Ishikawa (cell line): ENCODE measurements around the gene WDR5.

Experiments
- CEBPB ChIP-seq: IDR thresholded peaks from 2 replicates; pipeline ENCODE4 v1.6.1; 2012
- CREB1 ChIP-seq: IDR thresholded peaks from 2 replicates; pipeline ENCODE4 v1.6.1; 2012; ENCODE audit warnings: low read depth
- EGR1 ChIP-seq: IDR thresholded peaks from 2 replicates; pipeline ENCODE4 v1.6.1; 2012
- EP300 ChIP-seq: IDR thresholded peaks from 2 replicates; pipeline ENCODE4 v1.6.1; 2012; ENCODE audit warnings: borderline replicate concordance
- FOXM1 ChIP-seq: IDR thresholded peaks from 2 replicates; pipeline ENCODE4 v1.6.1; 2012; ENCODE audit warnings: low read depth, borderline replicate concordance
- MAX ChIP-seq: IDR thresholded peaks from 2 replicates; pipeline ENCODE4 v1.6.1; 2012
- NFIC ChIP-seq: IDR thresholded peaks from 2 replicates; pipeline ENCODE4 v1.6.1; 2012
- RAD21 ChIP-seq: IDR thresholded peaks from 2 replicates; pipeline ENCODE4 v1.6.1; 2012; ENCODE audit warnings: low read depth
- REST ChIP-seq: IDR thresholded peaks from 2 replicates; pipeline ENCODE4 v1.6.1; 2012; ENCODE audit warnings: low read depth, mild to moderate bottlenecking
- TAF1 ChIP-seq: IDR thresholded peaks from 2 replicates; pipeline ENCODE4 v1.6.1; 2012; ENCODE audit warnings: low read depth, mild to moderate bottlenecking
- TCF12 ChIP-seq: IDR thresholded peaks from 2 replicates; pipeline ENCODE4 v1.6.1; 2012; ENCODE audit warnings: low read depth
- TEAD4 ChIP-seq: IDR thresholded peaks from 2 replicates; pipeline ENCODE4 v1.6.1; 2012
- YY1 ChIP-seq: IDR thresholded peaks from 2 replicates; pipeline ENCODE4 v1.6.1; 2012; ENCODE audit warnings: low read depth
- ZBTB7A ChIP-seq: IDR thresholded peaks from 2 replicates; pipeline ENCODE4 v1.6.1; 2012; ENCODE audit warnings: low read depth
- TF ChIP-seq, protein P1 (sequence below): IDR thresholded peaks from 2 replicates; pipeline ENCODE4 v1.6.1; 2012

Gene WDR5

GRCh38 chr9:134139081-134139480, 3.2 kb downstream of the WDR5 start:
- TF ChIP-seq TEAD4 (no peak), ZBTB7A (no peak), EP300 (no peak)
- TF ChIP-seq, protein P1, sequence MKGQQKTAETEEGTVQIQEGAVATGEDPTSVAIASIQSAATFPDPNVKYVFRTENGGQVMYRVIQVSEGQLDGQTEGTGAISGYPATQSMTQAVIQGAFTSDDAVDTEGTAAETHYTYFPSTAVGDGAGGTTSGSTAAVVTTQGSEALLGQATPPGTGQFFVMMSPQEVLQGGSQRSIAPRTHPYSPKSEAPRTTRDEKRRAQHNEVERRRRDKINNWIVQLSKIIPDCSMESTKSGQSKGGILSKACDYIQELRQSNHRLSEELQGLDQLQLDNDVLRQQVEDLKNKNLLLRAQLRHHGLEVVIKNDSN, result no peak

DNA sequence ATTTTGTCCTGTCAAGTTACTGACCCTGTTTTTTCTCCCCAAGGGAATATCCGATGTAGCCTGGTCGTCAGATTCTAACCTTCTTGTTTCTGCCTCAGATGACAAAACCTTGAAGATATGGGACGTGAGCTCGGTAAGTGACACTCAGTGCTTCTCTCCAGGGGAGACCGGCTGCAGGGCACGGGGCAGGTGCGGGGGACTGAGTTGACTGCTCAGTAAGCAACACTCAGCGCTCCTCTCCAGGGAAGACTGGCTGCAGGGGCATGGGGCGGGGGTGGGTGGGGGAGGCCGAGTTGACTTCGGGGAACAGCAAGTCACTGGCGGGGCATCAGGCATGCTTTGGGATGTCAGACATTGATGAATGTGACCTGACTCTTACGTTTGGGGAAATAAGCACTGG, 6.0 kb downstream of the WDR5 start:
- TF ChIP-seq FOXM1, result no peak
- TF ChIP-seq TAF1, result no peak
- no peak for TF ChIP-seq CEBPB
- TF ChIP-seq EGR1, result no peak
- TF ChIP-seq ZBTB7A, result no peak
- no peak for TF ChIP-seq NFIC
- TF ChIP-seq YY1, result no peak
- TF ChIP-seq TCF12, result no peak
- no peak for TF ChIP-seq TEAD4
- TF ChIP-seq REST, result no peak
- TF ChIP-seq, protein P1, result no peak
- TF ChIP-seq CREB1, result no peak
- no peak for TF ChIP-seq RAD21
- TF ChIP-seq MAX, result no peak
- TF ChIP-seq EP300, result no peak

DNA sequence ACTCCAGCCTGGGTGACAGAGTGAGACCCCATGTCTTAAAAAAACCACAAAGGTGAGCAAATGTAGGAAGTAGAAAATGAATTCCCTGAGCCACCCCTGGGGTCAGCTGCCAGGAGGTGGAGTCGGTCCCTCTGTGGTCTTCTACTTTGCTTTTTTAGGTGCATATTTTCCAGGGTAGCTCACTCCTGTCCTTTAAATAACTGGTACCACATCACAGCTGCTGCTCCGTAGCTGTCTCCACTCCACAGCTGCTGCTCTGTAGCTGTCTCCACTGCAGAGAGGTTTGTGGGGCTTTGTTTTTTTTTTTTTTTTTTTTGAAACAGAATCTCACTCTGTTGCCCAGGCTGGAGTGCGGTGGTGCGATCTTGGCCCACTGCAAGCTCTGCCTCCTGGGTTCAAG, 8.9 kb downstream of the WDR5 start:
- TF ChIP-seq REST, result no peak
- TF ChIP-seq TAF1, result no peak
- TF ChIP-seq FOXM1, result no peak
- no peak for TF ChIP-seq RAD21
- TF ChIP-seq, protein P1, result no peak
- TF ChIP-seq CEBPB, result no peak
- no peak for TF ChIP-seq EP300
- TF ChIP-seq CREB1, result no peak
- no peak for TF ChIP-seq ZBTB7A
- no peak for TF ChIP-seq EGR1

DNA sequence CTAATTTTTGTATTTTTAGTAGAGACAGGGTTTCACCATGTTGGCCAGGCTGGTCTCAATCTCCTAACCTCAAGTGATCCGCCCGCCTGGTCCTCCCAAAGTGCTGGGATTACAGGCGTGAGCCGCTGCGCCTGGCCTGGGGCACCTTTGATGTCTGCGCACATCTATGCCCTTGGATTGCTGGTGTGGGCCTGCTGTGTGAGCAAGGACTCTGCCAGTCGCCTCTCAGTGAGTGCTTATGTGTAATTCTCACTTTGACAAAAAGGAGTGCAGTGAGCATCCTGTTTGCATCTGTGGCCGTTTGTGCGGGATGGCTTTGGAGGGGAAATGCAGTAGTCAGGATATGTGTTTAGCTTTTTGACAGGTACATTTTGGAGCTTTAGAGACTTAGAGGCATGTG, 9.4 kb downstream of the WDR5 start:
- TF ChIP-seq EGR1, result no peak
- TF ChIP-seq, protein P1, result no peak
- TF ChIP-seq TCF12, result no peak
- no peak for TF ChIP-seq ZBTB7A
- TF ChIP-seq CEBPB, result no peak
- TF ChIP-seq REST, result no peak
- no peak for TF ChIP-seq MAX
- TF ChIP-seq YY1, result no peak
- no peak for TF ChIP-seq EP300
